Lung (tissue), 12 donors: ENCODE results near the gene UIMC1. TPM values are rescaled to one million over a fixed set of nuclear protein-coding genes. Genes with fewer than 3 reads are reported as not detected.

Experiments
- ATAC-seq: fragments of 200-7000 bp; cut with Tn5 transposase; one replicate; pipeline ENCODE4 v1.9.1; 2020; ENCODE audit warnings: moderate number of reproducible peaks; ENCODE audit not compliant: insufficient read depth, low FRiP score
- DNase-seq, 3 donors: peaks; one replicate each; pipeline ENCODE4 v3.0.0-alpha.2; 2013 to 2017
- H3K27ac ChIP-seq, 2 donors: one replicate each; pipeline ENCODE4 v1.5.1; 2013; ENCODE audit warnings: mild to moderate bottlenecking in 2 of 2, moderate library complexity in 2 of 2, control low read depth in 1 of 2, inconsistent platforms in 1 of 2, low read depth in 1 of 2, low read length in 1 of 2
- H3K27me3 ChIP-seq, 3 donors: one replicate each; pipeline ENCODE4 v1.5.1; 2013; ENCODE audit warnings: low read length in 2 of 3; ENCODE audit not compliant: control insufficient read depth in 3 of 3, insufficient read depth in 3 of 3
- H3K36me3 ChIP-seq, 4 donors: one replicate each; pipeline ENCODE4 v1.5.1; 2013; ENCODE audit warnings: low read length in 4 of 4, mild to moderate bottlenecking in 1 of 4, moderate library complexity in 1 of 4; ENCODE audit not compliant: control insufficient read depth in 4 of 4, insufficient read depth in 4 of 4
- H3K4me1 ChIP-seq, 5 donors: one replicate each; pipeline ENCODE4 v1.5.1; 2013; ENCODE audit warnings: low read length in 5 of 5, mild to moderate bottlenecking in 2 of 5, moderate library complexity in 1 of 5; ENCODE audit not compliant: control insufficient read depth in 5 of 5, insufficient read depth in 5 of 5
- H3K4me3 ChIP-seq: one replicate; pipeline ENCODE4 v1.5.1; 2013; ENCODE audit warnings: mild to moderate bottlenecking, control low read depth, moderate library complexity
- H3K9ac ChIP-seq, 2 donors: one replicate each; pipeline ENCODE4 v1.5.1; 2013; ENCODE audit warnings: low read length in 2 of 2, control low read depth in 1 of 2; ENCODE audit not compliant: insufficient read depth in 1 of 2
- H3K9me3 ChIP-seq, 4 donors: one replicate each; pipeline ENCODE4 v1.5.1; 2013; ENCODE audit warnings: low read length in 3 of 4, mild to moderate bottlenecking in 1 of 4, moderate library complexity in 1 of 4; ENCODE audit not compliant: control insufficient read depth in 4 of 4, insufficient read depth in 3 of 4
- CTCF ChIP-seq: IDR thresholded peaks from 2 replicates; pipeline ENCODE4 v1.5.1; 2012; ENCODE audit warnings: mild to moderate bottlenecking; ENCODE audit errors: control extremely low read depth, extremely low read depth
- WGBS, 2 donors: extraction: QIAGEN DNeasy Blood & Tissue Kit; methylation state at CpG; one replicate each; pipeline ENCODE4 v1.1.7; 2013; 5-methylcytosine and 5-hydroxymethylcytosine counted together
- polyA plus RNA-seq, 2 donors: library from polyadenylated mRNA; stranded (reverse); fragments of 200-250 nt; gene quantifications; one replicate each; pipeline ENCODE4 v1.2.1, GENCODE V29; 2013
- total RNA-seq, 2 donors: library from RNA; depleted of rRNA in 1 of 2; stranded (reverse); fragments of >200 nt in 1 of 2; gene quantifications; one replicate each; pipeline ENCODE4 v1.2.1, GENCODE V29; 2014 to 2021
- donor health status: control.
- donor health status: control.
- donor health status: Bipolar disorder and iron deficiency.
- donor health status: healthy.
- donor health status: DM: yes; HTN: yes; CAD: no.

The UIMC1 gene
- total and polyA plus RNA-seq, 4 donors: 21.6 to 50.8 (median 27.9) TPM

DNA sequence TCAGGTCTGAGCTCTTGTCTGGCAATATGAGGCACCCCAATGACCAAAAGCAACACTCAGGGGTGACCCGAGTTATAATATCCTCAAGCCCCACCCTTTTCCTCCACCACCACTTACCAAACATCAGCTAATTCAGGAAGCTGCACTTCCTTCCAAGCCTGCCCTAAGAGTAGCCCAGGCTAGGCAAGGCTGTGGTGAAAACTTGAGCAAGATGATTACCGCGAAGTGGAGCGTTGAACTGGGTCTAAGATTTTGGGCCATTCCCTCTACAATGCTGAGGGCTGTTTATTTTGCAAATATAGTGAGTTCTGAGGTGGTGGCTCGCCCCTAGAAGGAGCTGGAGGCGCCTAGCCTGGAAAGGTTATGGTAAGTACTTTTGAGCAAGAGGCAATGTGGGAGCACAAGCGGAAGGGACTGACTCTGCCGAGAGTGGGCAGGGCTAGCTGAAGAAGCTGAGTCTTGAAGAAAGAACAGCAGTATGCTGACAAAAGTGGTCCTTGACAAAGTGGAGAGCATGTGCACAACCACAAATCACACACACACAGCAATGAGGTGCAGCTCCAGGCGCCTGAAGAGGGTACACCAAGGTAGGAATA lies 107.2 kb downstream of the UIMC1 start, which contains the start of gene HK3:
Gene HK3 (minus strand): TSS at position 51 of the 596 bp plus-strand sequence. CDS start 3,187 bp downstream, outside the sequence.
- ATAC-seq (peak; percentile 55), DNase-seq (peak in 1 of 3 donors; percentile 50)
- 16 to 26% methylated on average over 9 of the region's 9 CpGs for WGBS, 2 donors
- H3K36me3 ChIP-seq: peaks cover 4 to 12% (median 10%) of the 10 kb centered on the region in 4 donors
- H3K4me3 ChIP-seq: no peak within 1 kb of the TSS
- peak within 1 kb of the TSS in 1 of 2 donors; percentile 44 for H3K27ac ChIP-seq
- no peak within 1 kb of the TSS for H3K9ac ChIP-seq
- no peak for TF ChIP-seq CTCF
- H3K27me3 ChIP-seq: peaks cover 0 to 3% (median 0%) of the 10 kb centered on the region in 3 donors
- H3K9me3 ChIP-seq: no peaks in the 10 kb centered on the region
- peaks cover 0 to 16% (median 0%) of the 10 kb centered on the region in 5 donors for H3K4me1 ChIP-seq

DNA sequence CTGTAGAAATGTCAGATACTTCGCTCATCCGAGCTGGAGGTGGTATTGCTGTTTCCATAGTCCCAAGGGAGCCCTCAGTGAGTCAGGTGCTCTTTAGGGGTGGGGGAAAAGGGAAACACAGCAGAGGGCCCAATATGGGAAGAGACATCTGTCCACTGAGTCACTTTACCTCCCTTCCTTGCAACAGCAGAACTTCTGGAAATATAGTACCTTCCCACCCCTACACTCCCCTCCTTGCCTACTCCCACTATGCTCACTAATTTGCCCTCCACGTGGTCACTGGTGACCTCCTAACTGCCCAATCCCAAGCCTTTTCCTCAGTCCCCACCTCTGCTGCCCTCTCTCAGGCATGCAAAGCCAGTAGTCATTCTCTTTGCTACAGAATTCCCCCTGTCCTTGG lies 109.3 kb downstream of the UIMC1 start:
- Histone ChIP-seq H3K36me3 (no peaks in the 10 kb centered on the region), H3K27ac (no peak overlapping the region), H3K4me3 (no peak overlapping the region), H3K9ac (no peak overlapping the region), H3K27me3 (peaks cover 0 to 3% (median 0%) of the 10 kb centered on the region in 3 donors), H3K9me3 (no peaks in the 10 kb centered on the region), H3K4me1 (peaks cover 0 to 15% (median 0%) of the 10 kb centered on the region in 5 donors)
- no peak for DNase-seq
- no peak for TF ChIP-seq CTCF
- no peak for ATAC-seq
- WGBS, 2 donors: 63 to 67% methylated on average over 3 of the region's 3 CpGs

DNA sequence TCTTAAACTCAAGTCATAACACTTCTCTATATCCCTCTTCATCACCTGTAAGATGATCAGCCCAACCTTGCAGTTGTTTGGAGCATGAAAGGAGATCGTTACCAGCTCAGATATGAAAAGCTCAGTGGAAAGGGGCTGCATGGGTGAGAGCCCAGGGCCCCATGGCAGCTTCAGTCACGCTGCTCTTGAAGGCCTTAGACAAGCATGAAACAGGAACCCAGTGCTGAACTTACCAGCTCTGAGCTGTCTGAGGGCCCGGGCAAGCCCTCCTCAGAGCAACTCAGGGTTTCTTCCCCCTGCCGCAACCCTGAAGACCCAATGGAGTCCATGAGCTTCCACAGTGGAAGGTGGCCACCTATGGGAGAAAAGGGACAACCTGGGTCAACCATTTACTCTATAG lies 110.7 kb downstream of the UIMC1 start:
- DNase-seq: no peak
- H3K27me3 ChIP-seq: peaks cover 0 to 3% (median 0%) of the 10 kb centered on the region in 3 donors
- no peaks in the 10 kb centered on the region for H3K9me3 ChIP-seq
- H3K9ac ChIP-seq: no peak overlapping the region
- no peak overlapping the region for H3K4me3 ChIP-seq
- no peaks in the 10 kb centered on the region for H3K36me3 ChIP-seq
- ATAC-seq: no peak
- H3K27ac ChIP-seq: peak overlapping the region in 1 of 2 donors; percentile 18
- WGBS, 2 donors: 49 to 79% methylated on average over 4 of the region's 4 CpGs
- TF ChIP-seq CTCF: no peak
- H3K4me1 ChIP-seq: peaks cover 0 to 17% (median 0%) of the 10 kb centered on the region in 5 donors
